HL-60 (cell line): ENCODE measurements around the gene TMLHE.
"Not testable (repeated sequence)": the region's sequence is repeated elsewhere in the genome, so short reads cannot be mapped to it uniquely, and the experiment has no call there.

Experiments used
- DNase-seq, 2 experiments: peaks; one replicate each; pipeline ENCODE4 v3.0.0-alpha.2; 2010 to 2020; ENCODE audit warnings: low read depth in 1 of 2, low spot score in 1 of 2
- H3K27ac ChIP-seq: fragments of 250-450 bp; sonication (Bioruptor Pico); replicated peaks from 2 replicates; pipeline ENCODE4 v1.5.1; 2020; ENCODE audit warnings: mild to moderate bottlenecking, moderate library complexity
- H3K27me3 ChIP-seq: fragments of 250-450 bp; sonication (Bioruptor Pico); 2 replicates; pipeline ENCODE4 v1.5.1; 2021; ENCODE audit warnings: mild to moderate bottlenecking, moderate library complexity; ENCODE audit not compliant: insufficient read depth, poor library complexity, severe bottlenecking
- H3K4me3 ChIP-seq: replicated peaks from 2 replicates; pipeline ENCODE4 v1.5.1; 2011; ENCODE audit warnings: mild to moderate bottlenecking, control low read depth, low read length; ENCODE audit not compliant: insufficient read depth
- CTCF ChIP-seq: IDR thresholded peaks from one replicate; pipeline ENCODE4 v1.5.1; 2011; ENCODE audit warnings: low read length, control low read depth, inconsistent platforms; ENCODE audit not compliant: insufficient read depth
- GABPA ChIP-seq: IDR thresholded peaks from 2 replicates; pipeline ENCODE4 v1.6.1; 2012; ENCODE audit warnings: low read depth
- POLR2AphosphoS5 ChIP-seq: IDR thresholded peaks from 2 replicates; pipeline ENCODE4 v1.6.1; 2012; ENCODE audit warnings: low read depth
- REST ChIP-seq: IDR thresholded peaks from 2 replicates; pipeline ENCODE4 v1.6.1; 2012; ENCODE audit warnings: low read depth; ENCODE audit not compliant: insufficient replicate concordance
- SPI1 ChIP-seq: IDR thresholded peaks from 2 replicates; pipeline ENCODE4 v1.6.1; 2012; ENCODE audit warnings: low read depth, mild to moderate bottlenecking, borderline replicate concordance

The TMLHE gene

GRCh38 chrX:155534800-155535199 is 78.0 kb downstream of the TMLHE start:
- TF ChIP-seq CTCF (no peak), REST (no peak), POLR2AphosphoS5 (no peak), GABPA (no peak), SPI1 (no peak)
- Histone ChIP-seq H3K27ac (no peak overlapping the region), H3K27me3 (no peaks in the 10 kb centered on the region), H3K4me3 (no peak overlapping the region)
- peak in 1 of 2 experiments; percentile 1 for DNase-seq

- not testable (repeated sequence) for H3K27me3 ChIP-seq, H3K4me3 ChIP-seq, DNase-seq, H3K27ac ChIP-seq
Observed at GRCh38 chrX:155527023-155527422, 85.7 kb downstream of the TMLHE start.

GRCh38 chrX:155514225-155514624 is 98.5 kb downstream of the TMLHE start:
- TF ChIP-seq REST: no peak
- TF ChIP-seq CTCF: no peak
- TF ChIP-seq POLR2AphosphoS5: no peak
- TF ChIP-seq SPI1: no peak
- DNase-seq: no peak
- no peak overlapping the region for H3K27ac ChIP-seq
- no peak overlapping the region for H3K4me3 ChIP-seq
- no peaks in the 10 kb centered on the region for H3K27me3 ChIP-seq

- Histone ChIP-seq H3K27ac (no peak overlapping the region), H3K4me3 (no peak overlapping the region), H3K27me3 (no peaks in the 10 kb centered on the region)
- TF ChIP-seq POLR2AphosphoS5 (no peak), SPI1 (no peak), GABPA (no peak), CTCF (no peak), REST (no peak)
- no peak for DNase-seq
Observed at GRCh38 chrX:155505296-155505695, 107.5 kb downstream of the TMLHE start.

- H3K4me3 ChIP-seq, H3K27me3 ChIP-seq, DNase-seq, H3K27ac ChIP-seq: not testable (repeated sequence)
Observed at GRCh38 chrX:155495134-155495533, 117.6 kb downstream of the TMLHE start.

- H3K27ac ChIP-seq, H3K4me3 ChIP-seq, H3K27me3 ChIP-seq, DNase-seq: not testable (repeated sequence)
Observed at GRCh38 chrX:155491421-155491820, 121.3 kb downstream of the TMLHE start.

GRCh38 chrX:155477136-155477535 is 135.6 kb downstream of the TMLHE start:
- H3K27me3 ChIP-seq, DNase-seq, H3K27ac ChIP-seq, H3K4me3 ChIP-seq: not testable (repeated sequence)
